ENCODE measurements around the gene TSPAN19.
"Not testable (repeated sequence)": the region's sequence is repeated elsewhere in the genome, so short reads cannot be mapped to it uniquely, and the experiment has no call there.

Gene TSPAN19

GRCh38 chr12:85007836-85008235, 28.2 kb downstream of the TSPAN19 start:
- no peak for TF ChIP-seq CTCF (IDR thresholded peaks at IDR 0.05)
- Mint-ChIP-seq H3K36me3 (ENCODE audit: low read depth) (no peaks in the 10 kb centered on the region), H3K4me3 (no peak overlapping the region), H3K27me3 (ENCODE audit: low read depth, poor library complexity) (no peaks in the 10 kb centered on the region), H3K4me1 (no peaks in the 10 kb centered on the region), H3K27ac (no peak overlapping the region), H3K9me3 (no peaks in the 10 kb centered on the region)
- no peak for DNase-seq

- no peak for TF ChIP-seq CTCF (IDR thresholded peaks at IDR 0.05)
- H3K27me3 Mint-ChIP-seq (ENCODE audit: low read depth, poor library complexity): no peaks in the 10 kb centered on the region
- no peak overlapping the region for H3K4me3 Mint-ChIP-seq
- DNase-seq: no peak
- no peaks in the 10 kb centered on the region for H3K36me3 Mint-ChIP-seq (ENCODE audit: low read depth)
- no peaks in the 10 kb centered on the region for H3K9me3 Mint-ChIP-seq
- H3K4me1 Mint-ChIP-seq: no peaks in the 10 kb centered on the region
- H3K27ac Mint-ChIP-seq: no peak overlapping the region
Measured at GRCh38 chr12:85006206-85006605, 29.9 kb downstream of the TSPAN19 start.

GRCh38 chr12:85005615-85006014, 30.5 kb downstream of the TSPAN19 start:
- TF ChIP-seq CTCF (IDR thresholded peaks at IDR 0.05): no peak
- Mint-ChIP-seq H3K27me3 (ENCODE audit: low read depth, poor library complexity) (no peaks in the 10 kb centered on the region), H3K36me3 (ENCODE audit: low read depth) (no peaks in the 10 kb centered on the region), H3K4me3 (no peak overlapping the region), H3K27ac (no peak overlapping the region), H3K9me3 (no peaks in the 10 kb centered on the region), H3K4me1 (no peaks in the 10 kb centered on the region)
- DNase-seq: no peak

GRCh38 chr12:85005047-85005446, 31.0 kb downstream of the TSPAN19 start:
- not testable (repeated sequence) for H3K36me3 Mint-ChIP-seq (ENCODE audit: low read depth); H3K4me1 Mint-ChIP-seq; H3K27me3 Mint-ChIP-seq (ENCODE audit: low read depth, poor library complexity); H3K9me3 Mint-ChIP-seq; H3K27ac Mint-ChIP-seq; H3K4me3 Mint-ChIP-seq; DNase-seq

- Mint-ChIP-seq H3K4me1 (no peaks in the 10 kb centered on the region), H3K36me3 (ENCODE audit: low read depth) (no peaks in the 10 kb centered on the region), H3K9me3 (no peaks in the 10 kb centered on the region), H3K4me3 (no peak overlapping the region), H3K27ac (no peak overlapping the region), H3K27me3 (ENCODE audit: low read depth, poor library complexity) (no peaks in the 10 kb centered on the region)
- no peak for DNase-seq
- TF ChIP-seq CTCF (IDR thresholded peaks at IDR 0.05): no peak
Measured at GRCh38 chr12:85004204-85004603, 31.9 kb downstream of the TSPAN19 start.

GRCh38 chr12:85002778-85003296, 33.2 kb downstream of the TSPAN19 start:
- Mint-ChIP-seq H3K9me3 (no peaks in the 10 kb centered on the region), H3K27me3 (ENCODE audit: low read depth, poor library complexity) (no peaks in the 10 kb centered on the region), H3K36me3 (ENCODE audit: low read depth) (no peaks in the 10 kb centered on the region), H3K27ac (no peak overlapping the region), H3K4me1 (no peaks in the 10 kb centered on the region), H3K4me3 (no peak overlapping the region)
- TF ChIP-seq CTCF (IDR thresholded peaks at IDR 0.05): no peak
- DNase-seq: no peak

All from nephron progenitor cell (in vitro differentiated cells).